ENCODE results near the gene RTL3. TPM values are rescaled to one million over a fixed set of nuclear protein-coding genes. Genes with fewer than 3 reads are reported as not detected.

RTL3 gene
- polyA plus RNA-seq, 3 donors, result not detected

GRCh38 chrX:78687586-78687985 is 28.5 kb upstream of the RTL3 start:
- Histone ChIP-seq H3K27ac (ENCODE audit: low read depth in 1 of 2, low read length in 2 of 2) (peak overlapping the region in 1 of 2 donors; percentile 54), H3K27me3 (ENCODE audit: control insufficient read depth in 2 of 2, insufficient read depth in 2 of 2, low read length in 2 of 2) (no peaks in the 10 kb centered on the region), H3K36me3 (replicated peaks in 1 of 2; ENCODE audit: control insufficient read depth in 1 of 2, insufficient read depth in 2 of 2, low read length in 2 of 2) (no peaks in the 10 kb centered on the region), H2AFZ (ENCODE audit: insufficient read depth, low read depth, low read length, poor library complexity, severe bottlenecking) (no peak overlapping the region), H3K79me2 (ENCODE audit: insufficient read depth, low read length) (no peaks in the 10 kb centered on the region), H4K20me1 (ENCODE audit: insufficient read depth, low read length) (no peaks in the 10 kb centered on the region), H3K4me1 (ENCODE audit: control insufficient read depth in 1 of 2, insufficient read depth in 2 of 2, low read length in 2 of 2) (no peaks in the 10 kb centered on the region), H3K4me2 (replicated peaks; ENCODE audit: extremely low read depth, low read length, poor library complexity, severe bottlenecking) (no peak overlapping the region), H3K4me3 (replicated peaks in 1 of 3; ENCODE audit: low read depth in 2 of 3, low read length in 3 of 3) (no peak overlapping the region), H3K9me3 (replicated peaks in 1 of 2; ENCODE audit: control insufficient read depth in 1 of 2, insufficient read depth in 1 of 2, low read length in 2 of 2) (no peaks in the 10 kb centered on the region), H3K9ac (ENCODE audit: insufficient read depth, low read length, poor library complexity, severe bottlenecking) (no peak overlapping the region)
- peaks cover 0 to under 1% (median 0%) of the 10 kb centered on the region in 7 donors for H3K9me3 Mint-ChIP-seq
- no peak for TF ChIP-seq CTCF (IDR thresholded peaks at IDR 0.05)
- peaks cover 0 to 5% (median 0%) of the 10 kb centered on the region in 3 donors for H3K27me3 Mint-ChIP-seq (ENCODE audit: low read depth in 3 of 3)
- peak; percentile 9 to 32 (median 21) for DNase-seq
- no CpG with 5 or more reads among the region's 2 CpGs for WGBS (ENCODE audit: insufficient coverage)
- no peaks in the 10 kb centered on the region for H3K36me3 Mint-ChIP-seq
- peaks cover 12% of the 10 kb centered on the region for H3K4me1 Mint-ChIP-seq
- H3K27ac Mint-ChIP-seq, result peak overlapping the region in 5 of 7 donors; percentile 32 to 76 (median 62)
- intact Hi-C loops (cut with micrococcal nuclease), result no loop called here
- H3K4me3 Mint-ChIP-seq, result no peak overlapping the region

GRCh38 chrX:78673246-78673645 is 14.1 kb upstream of the RTL3 start:
- no peaks in the 10 kb centered on the region for H3K9me3 ChIP-seq (replicated peaks in 1 of 2; ENCODE audit: control insufficient read depth in 1 of 2, insufficient read depth in 1 of 2, low read length in 2 of 2)
- H3K79me2 ChIP-seq (ENCODE audit: insufficient read depth, low read length), result no peaks in the 10 kb centered on the region
- TF ChIP-seq CTCF (IDR thresholded peaks at IDR 0.05), result no peak
- no peaks in the 10 kb centered on the region for H3K4me1 ChIP-seq (ENCODE audit: control insufficient read depth in 1 of 2, insufficient read depth in 2 of 2, low read length in 2 of 2)
- intact Hi-C loops (cut with micrococcal nuclease), result no loop called here
- DNase-seq, result no peak
- no peak overlapping the region for H2AFZ ChIP-seq (ENCODE audit: insufficient read depth, low read depth, low read length, poor library complexity, severe bottlenecking)
- no peak overlapping the region for H3K27ac ChIP-seq (ENCODE audit: low read depth in 1 of 2, low read length in 2 of 2)
- peaks cover 0 to 3% (median 0%) of the 10 kb centered on the region in 3 donors for H3K27me3 Mint-ChIP-seq (ENCODE audit: low read depth in 3 of 3)
- H3K4me1 Mint-ChIP-seq, result peaks cover 14% of the 10 kb centered on the region
- no peak overlapping the region for H3K4me3 Mint-ChIP-seq
- no peak overlapping the region for H3K27ac Mint-ChIP-seq
- H3K4me3 ChIP-seq (replicated peaks in 1 of 3; ENCODE audit: low read depth in 2 of 3, low read length in 3 of 3), result no peak overlapping the region
- H3K36me3 ChIP-seq (replicated peaks in 1 of 2; ENCODE audit: control insufficient read depth in 1 of 2, insufficient read depth in 2 of 2, low read length in 2 of 2), result no peaks in the 10 kb centered on the region
- H3K9ac ChIP-seq (ENCODE audit: insufficient read depth, low read length, poor library complexity, severe bottlenecking), result no peak overlapping the region
- H4K20me1 ChIP-seq (ENCODE audit: insufficient read depth, low read length), result no peaks in the 10 kb centered on the region
- H3K27me3 ChIP-seq (ENCODE audit: control insufficient read depth in 2 of 2, insufficient read depth in 2 of 2, low read length in 2 of 2), result no peaks in the 10 kb centered on the region
- H3K9me3 Mint-ChIP-seq, result peaks cover 0 to 2% (median 0%) of the 10 kb centered on the region in 7 donors
- no peak overlapping the region for H3K4me2 ChIP-seq (replicated peaks; ENCODE audit: extremely low read depth, low read length, poor library complexity, severe bottlenecking)
- no peaks in the 10 kb centered on the region for H3K36me3 Mint-ChIP-seq
